GM12891 (cell line): Measurements from ENCODE around the gene KLLN.

Experiments used
- PAX5 ChIP-seq: IDR thresholded peaks from 2 replicates; pipeline ENCODE4 v1.6.1; 2011; ENCODE audit warnings: low read length, moderate library complexity, mild to moderate bottlenecking; ENCODE audit not compliant: insufficient read depth, severe bottlenecking
- POLR2A ChIP-seq: IDR thresholded peaks from 2 replicates; pipeline ENCODE4 v1.6.1; 2011; ENCODE audit warnings: low read depth, low read length, control low read depth
- POLR2AphosphoS5 ChIP-seq: IDR thresholded peaks from 2 replicates; pipeline ENCODE4 v1.6.1; 2011; ENCODE audit warnings: low read depth, low read length, control low read depth
- POU2F2 ChIP-seq: IDR thresholded peaks from 2 replicates; pipeline ENCODE4 v1.6.1; 2011; ENCODE audit warnings: low read depth, mild to moderate bottlenecking, control low read depth, low read length, moderate library complexity
- SPI1 ChIP-seq: IDR thresholded peaks from 2 replicates; pipeline ENCODE4 v1.6.1; 2011; ENCODE audit warnings: low read depth, low read length, control low read depth
- TAF1 ChIP-seq: IDR thresholded peaks from 2 replicates; pipeline ENCODE4 v1.6.1; 2011; ENCODE audit warnings: low read depth, low read length, control low read depth

DNA sequence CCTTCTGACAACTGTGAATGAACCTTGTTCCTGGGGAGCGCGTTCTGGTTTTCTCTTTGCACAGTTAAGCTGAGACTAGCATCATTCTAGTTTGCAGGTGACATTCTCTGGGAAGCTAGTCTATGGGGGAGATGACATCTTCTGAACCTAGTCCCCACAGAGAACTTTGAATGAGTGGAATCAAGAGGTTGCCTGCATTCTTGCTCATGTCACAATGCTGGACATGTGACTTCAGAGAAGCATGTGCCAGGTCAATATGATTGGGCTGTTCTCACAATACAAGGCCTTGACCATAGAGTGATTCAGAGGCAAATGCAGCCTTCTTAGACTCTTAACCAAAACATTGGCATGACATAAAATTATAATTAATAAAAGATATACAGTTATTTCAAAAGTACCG is 22.1 kb downstream of the KLLN start:
- no peak for TF ChIP-seq POLR2A
- TF ChIP-seq POLR2AphosphoS5 = no peak
- TF ChIP-seq SPI1 = no peak
- no peak for TF ChIP-seq TAF1
- TF ChIP-seq POU2F2 = no peak
- no peak for TF ChIP-seq PAX5
